Measurements from ENCODE around the gene LIPM.

DNA sequence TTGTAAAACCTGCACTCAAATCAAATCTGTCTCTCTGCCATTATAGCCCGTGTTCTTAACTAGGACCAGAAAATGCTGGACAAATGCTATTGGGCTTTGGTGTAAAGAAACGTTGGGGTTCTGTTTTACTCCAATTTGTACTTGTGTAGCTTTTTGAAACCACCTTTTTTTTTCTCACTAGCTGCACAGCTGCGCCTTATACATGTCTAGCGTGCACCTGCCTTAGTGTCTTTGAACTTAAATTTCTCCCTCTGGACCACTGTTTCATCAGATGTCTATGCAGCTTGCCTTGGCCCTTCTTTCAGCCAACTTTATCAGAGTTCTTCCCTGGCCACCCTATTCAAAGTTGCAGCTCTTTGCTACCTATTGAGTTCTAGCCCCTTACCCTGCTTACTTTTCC lies 7.1 kb downstream of the LIPM start:
- TF ChIP-seq, protein P1, sequence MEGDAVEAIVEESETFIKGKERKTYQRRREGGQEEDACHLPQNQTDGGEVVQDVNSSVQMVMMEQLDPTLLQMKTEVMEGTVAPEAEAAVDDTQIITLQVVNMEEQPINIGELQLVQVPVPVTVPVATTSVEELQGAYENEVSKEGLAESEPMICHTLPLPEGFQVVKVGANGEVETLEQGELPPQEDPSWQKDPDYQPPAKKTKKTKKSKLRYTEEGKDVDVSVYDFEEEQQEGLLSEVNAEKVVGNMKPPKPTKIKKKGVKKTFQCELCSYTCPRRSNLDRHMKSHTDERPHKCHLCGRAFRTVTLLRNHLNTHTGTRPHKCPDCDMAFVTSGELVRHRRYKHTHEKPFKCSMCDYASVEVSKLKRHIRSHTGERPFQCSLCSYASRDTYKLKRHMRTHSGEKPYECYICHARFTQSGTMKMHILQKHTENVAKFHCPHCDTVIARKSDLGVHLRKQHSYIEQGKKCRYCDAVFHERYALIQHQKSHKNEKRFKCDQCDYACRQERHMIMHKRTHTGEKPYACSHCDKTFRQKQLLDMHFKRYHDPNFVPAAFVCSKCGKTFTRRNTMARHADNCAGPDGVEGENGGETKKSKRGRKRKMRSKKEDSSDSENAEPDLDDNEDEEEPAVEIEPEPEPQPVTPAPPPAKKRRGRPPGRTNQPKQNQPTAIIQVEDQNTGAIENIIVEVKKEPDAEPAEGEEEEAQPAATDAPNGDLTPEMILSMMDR (conservative IDR thresholded peaks at IDR 0.05; ENCODE audit: low read length): no peak
- no peak for TF ChIP-seq EZH2phosphoT487 (IDR thresholded peaks at IDR 0.05; ENCODE audit: borderline replicate concordance)
